HG03025 (cell line): ENCODE results near the gene GAPVD1.
"Not testable (repeated sequence)": the region's sequence is repeated elsewhere in the genome, so short reads cannot be mapped to it uniquely, and the experiment has no call there.

Experiments used
- ATAC-seq: cut with Tn5 transposase; IDR thresholded peaks from one replicate; pipeline ENCODE4 v1.9.1; 2021; ENCODE audit warnings: mild to moderate bottlenecking, moderate library complexity; ENCODE audit not compliant: unreplicated experiment, low FRiP score

Gene GAPVD1

GRCh38 chr9:125399666-125400065 is 138.0 kb downstream of the GAPVD1 start:
- ATAC-seq = no peak

GRCh38 chr9:125400232-125400631 is 138.6 kb downstream of the GAPVD1 start:
- not testable (repeated sequence) for ATAC-seq

GRCh38 chr9:125400725-125401716 is 139.4 kb downstream of the GAPVD1 start:
- ATAC-seq = no peak

- ATAC-seq = no peak
Measured at GRCh38 chr9:125404733-125405132, 143.1 kb downstream of the GAPVD1 start.

GRCh38 chr9:125405938-125406809 is 144.5 kb downstream of the GAPVD1 start:
- no peak for ATAC-seq

- no peak for ATAC-seq
Measured at GRCh38 chr9:125406810-125407087, 145.1 kb downstream of the GAPVD1 start.

GRCh38 chr9:125407432-125407973 is 145.9 kb downstream of the GAPVD1 start:
- no peak for ATAC-seq

- no peak for ATAC-seq
Measured at GRCh38 chr9:125407974-125408900, 146.6 kb downstream of the GAPVD1 start.

GRCh38 chr9:125409217-125409636 is 147.6 kb downstream of the GAPVD1 start:
- ATAC-seq = no peak

- no peak for ATAC-seq
Measured at GRCh38 chr9:125409637-125410521, 148.3 kb downstream of the GAPVD1 start.

- ATAC-seq = no peak
Measured at GRCh38 chr9:125410522-125410894, 148.9 kb downstream of the GAPVD1 start.

GRCh38 chr9:125411171-125411756 is 149.6 kb downstream of the GAPVD1 start:
- no peak for ATAC-seq

- ATAC-seq = no peak
Measured at GRCh38 chr9:125412166-125412565, 150.5 kb downstream of the GAPVD1 start.

GRCh38 chr9:125413579-125413978 is 152.0 kb downstream of the GAPVD1 start:
- ATAC-seq = no peak

- ATAC-seq = no peak
Measured at GRCh38 chr9:125415583-125416460, 154.2 kb downstream of the GAPVD1 start.

GRCh38 chr9:125416517-125416916 is 154.9 kb downstream of the GAPVD1 start:
- no peak for ATAC-seq
